GM12878 (cell line): ENCODE results near the gene FBXL16. TPM values are rescaled to one million over a fixed set of nuclear protein-coding genes. Genes with fewer than 3 reads are reported as not detected.

Experiments
- ATAC-seq: fragments of 200-7000 bp; cut with Tn5 transposase; 3 replicates; pipeline ENCODE4 v1.9.1; 2020; ENCODE audit warnings: mild to moderate bottlenecking, moderate library complexity
- BruUV-seq: library from RNA; stranded (reverse); fragments of 400-500 nt; replicated peaks from 2 replicates; lab custom pipeline; 2021; lab: Mats Ljungman, UMichigan
- CTCF ChIA-PET: fragments of 300-600 bp; sonication (Branson Sonifier 250); formaldehyde crosslinking; extraction: SDS; loops from one replicate; lab custom pipeline; 2021; ENCODE audit warnings: inconsistent platforms; lab: Yijun Ruan, JAX
- POLR2A ChIA-PET: fragments of 350-600 bp; formaldehyde crosslinking; extraction: SDS; loops from one replicate; lab custom pipeline; 2021; ENCODE audit warnings: inconsistent platforms; lab: Charles Lee
- RAD21 ChIA-PET: fragments of 300-600 bp; sonication (Branson Sonifier 250); formaldehyde crosslinking; loops from one replicate; lab custom pipeline; 2023; ENCODE audit warnings: antibody characterized with exemption; ENCODE audit not compliant: unreplicated experiment; lab: Charles Lee
- SMC1A ChIA-PET: fragments of 300-600 bp; sonication (Branson Sonifier 250); formaldehyde crosslinking; loops from one replicate; lab custom pipeline; 2023; ENCODE audit not compliant: unreplicated experiment, uncharacterized antibody; lab: Charles Lee
- DNase-seq: peaks from one replicate; pipeline ENCODE4 v3.0.0-alpha.2; 2011; ENCODE audit warnings: low read depth, low spot score
- FAIRE-seq: peaks from 3 replicates; lab custom pipeline; 2011; peaks lifted over from hg19 to GRCh38; lab: Jason Lieb, UNC
- H2AFZ ChIP-seq: 2 replicates; pipeline ENCODE4 v1.6.0; 2011; ENCODE audit warnings: low read depth, low read length, control low read depth; ENCODE audit not compliant: control insufficient read depth
- H3K27ac ChIP-seq: 2 replicates; pipeline ENCODE4 v1.5.1; 2011; ENCODE audit warnings: control low read depth; ENCODE audit not compliant: control insufficient read depth, insufficient read depth
- H3K27me3 ChIP-seq, 2 experiments: replicated peaks in 1 of 2; 2 replicates each; pipeline versions ENCODE4 v1.6.0 to v1.6.1; 2011; ENCODE audit warnings: low read length in 1 of 2; ENCODE audit not compliant: control insufficient read depth in 2 of 2, insufficient read depth in 2 of 2
- H3K36me3 ChIP-seq, 2 experiments: 2 replicates each; pipeline ENCODE4 v1.5.1; 2011; ENCODE audit warnings: low read length in 1 of 2; ENCODE audit not compliant: control insufficient read depth in 2 of 2, insufficient read depth in 2 of 2
- H3K4me1 ChIP-seq: 2 replicates; pipeline ENCODE4 v1.6.1; 2011; ENCODE audit warnings: mild to moderate bottlenecking, low read length, moderate library complexity, mixed read lengths; ENCODE audit not compliant: control insufficient read depth, insufficient read depth
- H3K4me2 ChIP-seq: 2 replicates; pipeline ENCODE4 v1.6.0; 2011; ENCODE audit warnings: control low read depth; ENCODE audit not compliant: control insufficient read depth, insufficient read depth
- H3K4me3 ChIP-seq: fragments of 200-600 bp; sonication (generic); 2 replicates; pipeline ENCODE4 v1.5.1; 2016
- H3K79me2 ChIP-seq: 2 replicates; pipeline ENCODE4 v1.6.0; 2011; ENCODE audit warnings: low read length; ENCODE audit not compliant: control insufficient read depth, insufficient read depth
- H3K9ac ChIP-seq: 2 replicates; pipeline ENCODE4 v1.8.0; 2011; ENCODE audit warnings: low read length, control low read depth, mixed read lengths; ENCODE audit not compliant: control insufficient read depth, insufficient read depth
- H3K9me3 ChIP-seq: replicated peaks from 3 replicates; pipeline ENCODE4 v1.5.1; 2011; ENCODE audit warnings: mild to moderate bottlenecking, low read length; ENCODE audit not compliant: control insufficient read depth, insufficient read depth
- H4K20me1 ChIP-seq: 2 replicates; pipeline ENCODE4 v1.6.0; 2011; ENCODE audit not compliant: control insufficient read depth, insufficient read depth
- BACH1 ChIP-seq: fragments of 450-650 bp; IDR thresholded peaks from 2 replicates; pipeline ENCODE4 v1.6.1; 2017; ENCODE audit warnings: mild to moderate bottlenecking, borderline replicate concordance
- BCL11A ChIP-seq: IDR thresholded peaks from 2 replicates; pipeline ENCODE4 v1.6.1; 2011; ENCODE audit warnings: low read depth, low read length
- BRCA1 ChIP-seq: IDR thresholded peaks from 2 replicates; pipeline ENCODE4 v1.6.1; 2011; ENCODE audit warnings: low read depth, low read length, improper control_type of control experiment
- CREB1 ChIP-seq: IDR thresholded peaks from 2 replicates; pipeline ENCODE4 v1.6.1; 2012; ENCODE audit warnings: low read depth, mild to moderate bottlenecking, inconsistent platforms
- EED ChIP-seq: sonication (generic); IDR thresholded peaks from 2 replicates; pipeline ENCODE4 v1.6.1; 2016; ENCODE audit warnings: antibody characterized with exemption, low read depth
- EGR1 ChIP-seq, 2 experiments: IDR thresholded peaks; 1 replicate in 1 of 2; 2 replicates in 1 of 2; pipeline ENCODE4 v1.6.1; 2011 to 2012; ENCODE audit warnings: low read depth in 2 of 2, low read length in 2 of 2, borderline replicate concordance in 1 of 2, mild to moderate bottlenecking in 1 of 2, moderate library complexity in 1 of 2
- GATAD2B ChIP-seq: fragments of 450-650 bp; conservative IDR thresholded peaks from 2 replicates; pipeline ENCODE4 v1.6.1; 2017; ENCODE audit warnings: low read depth, mild to moderate bottlenecking, moderate library complexity
- IRF4 ChIP-seq: IDR thresholded peaks from 2 replicates; pipeline ENCODE4 v1.6.1; 2011; ENCODE audit warnings: low read depth, low read length
- LARP7 ChIP-seq: fragments of 450-650 bp; IDR thresholded peaks from 2 replicates; pipeline ENCODE4 v1.6.1; 2017; ENCODE audit warnings: mild to moderate bottlenecking
- MEF2A ChIP-seq: IDR thresholded peaks from 2 replicates; pipeline ENCODE4 v1.6.1; 2011; ENCODE audit warnings: low read depth, mild to moderate bottlenecking, low read length, moderate library complexity; ENCODE audit not compliant: insufficient read depth
- PAX5 ChIP-seq: IDR thresholded peaks from 2 replicates; pipeline ENCODE4 v1.6.1; 2011; ENCODE audit warnings: low read depth, low read length, borderline replicate concordance
- POLR2A ChIP-seq: IDR thresholded peaks from 2 replicates; pipeline ENCODE4 v1.6.1; 2011; ENCODE audit warnings: low read depth, mild to moderate bottlenecking, low read length
- POLR2AphosphoS2 ChIP-seq: IDR thresholded peaks from 2 replicates; pipeline ENCODE4 v1.6.1; 2011; ENCODE audit warnings: low read depth, mild to moderate bottlenecking, low read length, improper control_type of control experiment, moderate library complexity
- POLR2AphosphoS5 ChIP-seq: IDR thresholded peaks from 2 replicates; pipeline ENCODE4 v1.6.1; 2011; ENCODE audit warnings: mild to moderate bottlenecking, low read length, inconsistent platforms
- RELA ChIP-seq: fragments of 450-650 bp; IDR thresholded peaks from 2 replicates; pipeline ENCODE4 v1.8.0; 2014; ENCODE audit warnings: borderline replicate concordance; ENCODE audit not compliant: partially characterized antibody
- SPI1 ChIP-seq: IDR thresholded peaks from 2 replicates; pipeline ENCODE4 v1.6.1; 2011; ENCODE audit warnings: low read depth, mild to moderate bottlenecking, low read length, moderate library complexity, borderline replicate concordance; ENCODE audit not compliant: insufficient read depth
- STAT3 ChIP-seq: IDR thresholded peaks from 2 replicates; pipeline ENCODE4 v1.6.1; 2011; ENCODE audit warnings: low read depth, low read length, improper control_type of control experiment
- ZNF217 ChIP-seq: fragments of 450-650 bp; IDR thresholded peaks from 2 replicates; pipeline ENCODE4 v1.6.1; 2017; ENCODE audit warnings: antibody characterized with exemption, mild to moderate bottlenecking
- ZNF384 ChIP-seq: IDR thresholded peaks from 2 replicates; pipeline ENCODE4 v1.6.1; 2012; ENCODE audit warnings: low read depth, mild to moderate bottlenecking, low read length, improper control_type of control experiment, borderline replicate concordance
- WGBS: methylation state at CpG from one replicate; pipeline ENCODE4 v1.1.6; 2016; ENCODE audit warnings: low lambda C conversion rate; ENCODE audit not compliant: insufficient replicate concordance, insufficient coverage; ENCODE audit errors: missing lambda C conversion rate; 5-methylcytosine and 5-hydroxymethylcytosine counted together
- in situ Hi-C: fragments of 300-500 bp; cut with MboI; formaldehyde crosslinking; loops from 9 replicates; pipeline ENCODE4 v1.14.3; 2018; ENCODE audit warnings: mixed read lengths
- intact Hi-C: fragments of 100-400 bp; cut with micrococcal nuclease; formaldehyde crosslinking; loops from one replicate; pipeline ENCODE4 v1.14.2; 2022; ENCODE audit not compliant: unreplicated experiment
- polyA plus RNA-seq, 11 experiments: library from polyadenylated mRNA; depleted of rRNA in 4 of 11; unstranded in 6 of 11; stranded (reverse) in 5 of 11; fragments of >200 nt; fragmentation: Nextera tagmentation in 4 of 11; fragmentation: Illumina TruSeq in 1 of 11; extraction: Ambion mirVana in 4 of 11; extraction: Trizol in 1 of 11; gene quantifications; 1 replicate in 1 of 11; 2 replicates in 10 of 11; pipeline versions ENCODE4 v1.2.1 to v1.2.3, GENCODE V29; 2011 to 2016; ENCODE audit warnings: inconsistent platforms in 2 of 11, missing spikeins in 2 of 11, low read depth in 1 of 11
- total RNA-seq, 4 experiments: library from RNA; depleted of rRNA in 3 of 4; stranded (reverse); fragments of >200 nt in 3 of 4; fragmentation: Illumina TruSeq in 1 of 4; extraction: Trizol in 1 of 4; gene quantifications; 2 replicates each; pipeline versions ENCODE4 v1.2.1 to v1.2.3, GENCODE V29; 2013 to 2021
- TF ChIP-seq, protein P1 (sequence below): IDR thresholded peaks from 2 replicates; pipeline ENCODE4 v1.6.1; 2011; ENCODE audit warnings: low read depth, low read length, improper control_type of control experiment, borderline replicate concordance
- TF ChIP-seq, protein P2 (sequence below): fragments of 450-650 bp; IDR thresholded peaks from 2 replicates; pipeline ENCODE4 v1.6.1; 2014; ENCODE audit warnings: mild to moderate bottlenecking
- TF ChIP-seq, protein P3 (sequence below): fragments of 450-650 bp; IDR thresholded peaks from 2 replicates; pipeline ENCODE4 v1.6.1; 2016; ENCODE audit warnings: mild to moderate bottlenecking

Gene FBXL16
- total and polyA plus RNA-seq, 10 of the 15 experiments (the other 5 are each of a cell fraction or from before 2014, with no cell fraction given) = 0.13 to 1.4 (median 0.24) TPM

DNA sequence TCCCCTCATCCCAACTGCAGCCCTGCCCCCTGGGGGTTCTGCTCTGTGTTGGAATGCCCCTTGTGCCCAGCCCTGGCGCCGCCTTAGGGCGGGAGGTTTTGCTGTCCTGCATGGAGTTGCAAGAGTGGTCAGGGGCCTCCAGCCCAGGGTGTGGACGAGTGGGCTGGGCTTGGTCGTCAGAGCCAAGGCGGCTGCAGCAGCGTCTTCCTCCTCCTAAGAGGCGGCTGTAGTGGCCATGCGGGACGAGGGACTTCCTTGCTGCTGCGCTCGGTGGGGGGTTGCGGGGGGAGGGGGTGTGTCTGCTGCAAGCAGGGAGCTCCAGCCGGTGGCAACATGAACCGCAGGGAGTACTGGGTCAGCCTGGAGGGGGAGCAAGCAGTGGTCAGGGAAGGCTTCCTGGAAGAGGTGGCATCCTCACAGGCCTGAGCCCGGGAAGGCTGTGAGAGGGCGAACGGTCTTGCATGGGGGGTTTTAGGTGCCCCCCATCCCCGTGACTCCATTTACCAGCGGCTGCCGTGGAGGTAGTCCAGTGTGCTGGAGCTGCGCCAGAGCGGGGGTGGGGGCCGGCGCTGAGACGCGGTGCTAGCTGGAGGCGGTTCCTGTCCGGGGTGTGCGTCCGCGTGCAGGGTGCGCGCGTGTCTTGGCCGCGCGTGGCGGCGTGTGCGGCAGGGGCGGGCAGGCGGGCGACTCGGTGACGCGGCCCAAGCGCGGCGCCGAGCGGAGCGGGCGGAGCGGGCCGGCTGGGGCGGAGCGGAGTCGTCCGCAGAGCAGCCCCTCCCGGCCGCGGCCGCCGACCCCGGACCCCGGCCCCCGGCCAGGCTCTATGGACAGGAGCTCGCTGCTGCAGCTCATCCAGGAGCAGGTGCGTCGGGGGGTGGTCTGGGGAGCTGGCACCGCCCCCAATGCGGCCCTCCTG lies 30.4 kb downstream of the FBXL16 start, which contains the start of gene RHBDL1:
Gene RHBDL1 (plus strand): TSS at position 704 of the 916 bp plus-strand sequence. CDS start 120 bp downstream, at position 824.
- Histone ChIP-seq H3K36me3 (peaks cover 0 to 15% of the 10 kb centered on the region in 2 experiments; a peak in 3 of 4 replicates), H3K79me2 (no peaks in the 10 kb centered on the region), H4K20me1 (no peaks in the 10 kb centered on the region; the same call in 1 of the 2 replicates), H3K27ac (no peak within 1 kb of the TSS), H3K27me3 (no peaks in the 10 kb centered on the region), H3K4me3 (no peak within 1 kb of the TSS), H3K4me1 (no peaks in the 10 kb centered on the region), H3K9ac (no peak within 1 kb of the TSS), H3K4me2 (0 out of 2 replicates have a peak within 1 kb of the TSS, but pooled peaks have one; percentile 55), H3K9me3 (no peaks in the 10 kb centered on the region), H2AFZ (no peak within 1 kb of the TSS)
- BruUV-seq = no TSS peak
- ATAC-seq = no peak
- ChIA-PET RAD21 (interaction anchor here (0.8 kb wide), 1 partner anchor 39 kb away, joined by 3 read pairs; the partner anchor contains the start of gene METTL26), POLR2A (no interaction called here), CTCF (no interaction called here), SMC1A (no interaction called here)
- intact Hi-C loops (no loop called here), in situ Hi-C loops (no loop called here)
- FAIRE-seq = no peak
- 8% methylated on average over 56 of the region's 73 CpGs for WGBS
- no peak for DNase-seq
- TF ChIP-seq EED = no peak
- TF ChIP-seq EGR1 (IDR thresholded peaks at IDR 0.05; ENCODE audit: borderline replicate concordance in 1 of 2, low read depth in 2 of 2, low read length in 2 of 2) = 0 out of 3 replicates have a peak, but pooled peaks of 1 of the 2 experiments have one; percentile 7
- TF ChIP-seq MEF2A = no peak
- TF ChIP-seq RELA = no peak
- no peak for TF ChIP-seq PAX5
- TF ChIP-seq BACH1 = peak; percentile 85; the same call in 1 of the 2 replicates
- TF ChIP-seq POLR2AphosphoS2 = peak; percentile 71; the same call in 1 of the 2 replicates
- TF ChIP-seq ZNF384 = no peak
- TF ChIP-seq LARP7 = 0 out of 2 replicates have a peak, but pooled peaks have one; percentile 18
- no peak for TF ChIP-seq ZNF217
- TF ChIP-seq IRF4 = no peak
- no peak for TF ChIP-seq SPI1
- TF ChIP-seq POLR2AphosphoS5 = peak; percentile 17; the same call in 1 of the 2 replicates
- TF ChIP-seq BRCA1 = no peak
- TF ChIP-seq, protein P1, sequence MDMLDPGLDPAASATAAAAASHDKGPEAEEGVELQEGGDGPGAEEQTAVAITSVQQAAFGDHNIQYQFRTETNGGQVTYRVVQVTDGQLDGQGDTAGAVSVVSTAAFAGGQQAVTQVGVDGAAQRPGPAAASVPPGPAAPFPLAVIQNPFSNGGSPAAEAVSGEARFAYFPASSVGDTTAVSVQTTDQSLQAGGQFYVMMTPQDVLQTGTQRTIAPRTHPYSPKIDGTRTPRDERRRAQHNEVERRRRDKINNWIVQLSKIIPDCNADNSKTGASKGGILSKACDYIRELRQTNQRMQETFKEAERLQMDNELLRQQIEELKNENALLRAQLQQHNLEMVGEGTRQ = no peak
- peak; percentile 66 for TF ChIP-seq POLR2A
- TF ChIP-seq CREB1 = no peak
- TF ChIP-seq BCL11A = no peak
- TF ChIP-seq GATAD2B = peak; percentile 56
- TF ChIP-seq, protein P2, sequence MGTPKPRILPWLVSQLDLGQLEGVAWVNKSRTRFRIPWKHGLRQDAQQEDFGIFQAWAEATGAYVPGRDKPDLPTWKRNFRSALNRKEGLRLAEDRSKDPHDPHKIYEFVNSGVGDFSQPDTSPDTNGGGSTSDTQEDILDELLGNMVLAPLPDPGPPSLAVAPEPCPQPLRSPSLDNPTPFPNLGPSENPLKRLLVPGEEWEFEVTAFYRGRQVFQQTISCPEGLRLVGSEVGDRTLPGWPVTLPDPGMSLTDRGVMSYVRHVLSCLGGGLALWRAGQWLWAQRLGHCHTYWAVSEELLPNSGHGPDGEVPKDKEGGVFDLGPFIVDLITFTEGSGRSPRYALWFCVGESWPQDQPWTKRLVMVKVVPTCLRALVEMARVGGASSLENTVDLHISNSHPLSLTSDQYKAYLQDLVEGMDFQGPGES = no peak
- TF ChIP-seq STAT3 = no peak
- TF ChIP-seq, protein P3, sequence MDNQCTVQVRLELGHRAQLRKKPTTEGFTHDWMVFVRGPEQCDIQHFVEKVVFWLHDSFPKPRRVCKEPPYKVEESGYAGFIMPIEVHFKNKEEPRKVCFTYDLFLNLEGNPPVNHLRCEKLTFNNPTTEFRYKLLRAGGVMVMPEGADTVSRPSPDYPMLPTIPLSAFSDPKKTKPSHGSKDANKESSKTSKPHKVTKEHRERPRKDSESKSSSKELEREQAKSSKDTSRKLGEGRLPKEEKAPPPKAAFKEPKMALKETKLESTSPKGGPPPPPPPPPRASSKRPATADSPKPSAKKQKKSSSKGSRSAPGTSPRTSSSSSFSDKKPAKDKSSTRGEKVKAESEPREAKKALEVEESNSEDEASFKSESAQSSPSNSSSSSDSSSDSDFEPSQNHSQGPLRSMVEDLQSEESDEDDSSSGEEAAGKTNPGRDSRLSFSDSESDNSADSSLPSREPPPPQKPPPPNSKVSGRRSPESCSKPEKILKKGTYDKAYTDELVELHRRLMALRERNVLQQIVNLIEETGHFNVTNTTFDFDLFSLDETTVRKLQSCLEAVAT = no peak
